Uterus (tissue), 4 donors: ENCODE results near the gene SART3. TPM values are rescaled to one million over a fixed set of nuclear protein-coding genes. Genes with fewer than 3 reads are reported as not detected.

Experiments
- DNase-seq, 2 donors: peaks; one replicate each; pipeline ENCODE4 v3.0.0-alpha.2; 2019 to 2020
- H3K27ac ChIP-seq, 2 donors: fragments of 200-600 bp; sonication (generic); 1 replicate in 1 of 2; 2 replicates in 1 of 2; pipeline ENCODE4 v1.5.1; 2016 to 2018
- H3K27me3 ChIP-seq, 2 donors: fragments of 200-600 bp; sonication (generic); one replicate each; pipeline ENCODE4 v1.5.1; 2018 to 2019; ENCODE audit warnings: control low read depth in 1 of 2
- H3K36me3 ChIP-seq, 2 donors: fragments of 200-600 bp; sonication (generic); one replicate each; pipeline ENCODE4 v1.5.1; 2019; ENCODE audit warnings: control low read depth in 1 of 2
- H3K4me1 ChIP-seq, 2 donors: fragments of 200-600 bp; sonication (generic); one replicate each; pipeline ENCODE4 v1.5.1; 2018 to 2019; ENCODE audit warnings: control low read depth in 1 of 2
- H3K4me3 ChIP-seq, 2 donors: fragments of 200-600 bp; sonication (generic); 1 replicate in 1 of 2; 2 replicates in 1 of 2; pipeline ENCODE4 v1.5.1; 2018 to 2019; ENCODE audit warnings: mild to moderate bottlenecking in 1 of 2
- H3K9me3 ChIP-seq, 2 donors: fragments of 200-600 bp; sonication (generic); one replicate each; pipeline ENCODE4 v1.5.1; 2019; ENCODE audit warnings: control low read depth in 1 of 2
- POLR2A ChIP-seq, 2 donors: fragments of 450-650 bp; IDR thresholded peaks; one replicate each; pipeline ENCODE4 v1.6.1; 2016; ENCODE audit warnings: antibody characterized with exemption in 2 of 2, mild to moderate bottlenecking in 1 of 2, moderate library complexity in 1 of 2
- intact Hi-C: fragments of 100-400 bp; cut with DNase I; formaldehyde crosslinking; loops from one replicate; pipeline ENCODE4 v1.15.1; 2023; ENCODE audit warnings: low total_unique reads
- total RNA-seq, 4 donors: library from RNA; depleted of rRNA in 3 of 4; stranded (reverse); fragments of >200 nt in 3 of 4; gene quantifications; one replicate each; pipeline versions ENCODE4 v1.1.0 to v1.2.4, GENCODE V29; 2014 to 2023
- TF ChIP-seq, protein P1 (sequence below), 4 experiments: fragments of 200-600 bp in 2 of 4; fragments of 450-650 bp in 2 of 4; sonication (generic) in 2 of 4; IDR thresholded peaks; one replicate each; pipeline ENCODE4 v1.5.1; 2016 to 2019; ENCODE audit warnings: antibody characterized with exemption in 4 of 4, mild to moderate bottlenecking in 2 of 4, moderate library complexity in 1 of 4
- donor health status: DM: yes; HTN: yes; CAD: no.

SART3 gene
- total RNA-seq, 4 donors from 2014 or later: 16.2 to 86.1 (median 55.7) TPM

DNA sequence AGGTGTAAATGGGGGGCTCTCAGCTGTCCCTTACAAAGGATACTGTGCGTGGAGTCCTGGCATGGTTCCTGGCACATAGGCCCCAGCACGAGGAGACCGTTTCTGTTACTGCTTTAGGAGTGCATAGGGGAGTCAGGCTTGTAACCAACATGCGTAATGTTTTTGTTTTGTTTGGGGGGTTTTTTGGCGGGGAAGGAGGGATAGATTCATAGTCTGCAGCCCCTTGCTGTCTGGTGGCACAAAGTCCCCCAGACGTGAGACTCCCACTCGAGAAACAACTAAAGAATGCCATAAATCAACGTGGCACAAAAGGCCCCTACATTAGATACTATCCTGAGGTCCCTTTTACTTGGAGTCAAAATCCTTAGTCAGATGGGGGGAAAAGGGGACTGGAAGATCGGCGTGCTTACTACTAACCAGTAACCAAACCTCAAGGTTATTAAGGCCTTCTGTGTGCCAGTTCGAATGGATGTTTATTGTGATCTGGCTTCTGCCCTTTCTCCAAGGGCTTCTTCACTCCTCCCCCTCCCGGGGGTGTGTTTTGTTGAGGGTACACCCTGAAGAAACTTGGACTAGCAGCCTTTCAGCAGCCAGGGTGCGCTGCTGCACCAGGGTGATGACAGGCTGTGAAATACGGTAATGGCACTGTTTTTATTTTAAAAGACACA, 2.3 kb upstream of the SART3 start:
- peak; percentile 81 to 82 for DNase-seq
- peak overlapping the region; percentile 87 to 92 for H3K27ac ChIP-seq
- H3K9me3 ChIP-seq: no peaks in the 10 kb centered on the region
- peaks cover 0 to 14% of the 10 kb centered on the region in 2 donors for H3K4me1 ChIP-seq
- H3K4me3 ChIP-seq: peak overlapping the region; percentile 67 to 91
- no peaks in the 10 kb centered on the region for H3K36me3 ChIP-seq
- H3K27me3 ChIP-seq: no peaks in the 10 kb centered on the region
- TF ChIP-seq POLR2A (IDR thresholded peaks at IDR 0.05): no peak
- TF ChIP-seq, protein P1, sequence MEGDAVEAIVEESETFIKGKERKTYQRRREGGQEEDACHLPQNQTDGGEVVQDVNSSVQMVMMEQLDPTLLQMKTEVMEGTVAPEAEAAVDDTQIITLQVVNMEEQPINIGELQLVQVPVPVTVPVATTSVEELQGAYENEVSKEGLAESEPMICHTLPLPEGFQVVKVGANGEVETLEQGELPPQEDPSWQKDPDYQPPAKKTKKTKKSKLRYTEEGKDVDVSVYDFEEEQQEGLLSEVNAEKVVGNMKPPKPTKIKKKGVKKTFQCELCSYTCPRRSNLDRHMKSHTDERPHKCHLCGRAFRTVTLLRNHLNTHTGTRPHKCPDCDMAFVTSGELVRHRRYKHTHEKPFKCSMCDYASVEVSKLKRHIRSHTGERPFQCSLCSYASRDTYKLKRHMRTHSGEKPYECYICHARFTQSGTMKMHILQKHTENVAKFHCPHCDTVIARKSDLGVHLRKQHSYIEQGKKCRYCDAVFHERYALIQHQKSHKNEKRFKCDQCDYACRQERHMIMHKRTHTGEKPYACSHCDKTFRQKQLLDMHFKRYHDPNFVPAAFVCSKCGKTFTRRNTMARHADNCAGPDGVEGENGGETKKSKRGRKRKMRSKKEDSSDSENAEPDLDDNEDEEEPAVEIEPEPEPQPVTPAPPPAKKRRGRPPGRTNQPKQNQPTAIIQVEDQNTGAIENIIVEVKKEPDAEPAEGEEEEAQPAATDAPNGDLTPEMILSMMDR (IDR thresholded peaks at IDR 0.05): peak; percentile 76 to 89 (median 85)
- intact Hi-C loops: loop anchor here (5.0 to 10.0 kb wide), 2 partner anchors 54 to 532 kb away; partner anchors contain the start of genes ALKBH2 and UNG

DNA sequence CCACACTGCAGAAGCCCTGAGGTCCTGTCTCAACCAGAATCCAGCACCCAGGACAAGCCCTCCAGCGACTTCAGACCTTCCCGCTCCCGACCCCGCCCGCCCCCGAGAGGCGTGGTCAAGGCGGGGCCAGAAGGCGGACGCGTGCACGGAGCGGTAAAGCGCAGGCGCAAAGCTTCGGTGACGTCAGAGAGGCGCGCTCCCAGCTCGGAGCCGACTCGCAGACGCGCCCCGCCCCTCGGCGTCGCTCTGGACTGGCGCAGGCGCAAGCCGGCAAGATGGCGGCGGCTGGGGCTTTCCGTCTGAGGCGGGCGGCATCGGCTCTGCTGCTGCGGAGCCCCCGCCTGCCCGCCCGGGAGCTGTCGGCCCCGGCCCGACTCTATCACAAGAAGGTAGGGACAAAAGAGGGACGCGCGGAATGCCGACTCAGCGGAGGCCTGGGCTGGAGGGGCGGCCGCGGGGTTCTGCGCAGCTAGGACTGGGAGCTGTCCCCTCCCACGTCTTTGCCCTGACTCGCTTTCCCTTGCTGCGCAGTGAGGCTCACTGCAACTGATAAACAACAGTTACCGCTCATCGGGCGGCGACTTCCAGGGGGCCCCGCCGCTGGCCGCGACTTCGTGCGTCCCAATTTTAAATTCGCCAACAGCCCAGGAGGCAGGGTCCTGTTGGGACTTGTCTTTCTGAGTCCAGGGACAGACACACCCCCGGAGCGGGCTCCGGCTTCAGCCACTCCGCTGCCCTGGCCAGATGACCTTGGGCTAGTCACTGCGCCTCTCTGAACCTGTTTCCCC, 1.6 kb upstream of the SART3 start, which contains the start of gene ISCU:
Gene ISCU (plus strand): TSS at position 249 of the 788 bp plus-strand sequence. CDS start 27 bp downstream, at position 276.
- peak; percentile 96 to 99 for DNase-seq
- Histone ChIP-seq H3K4me3 (peak within 1 kb of the TSS; percentile 67 to 91), H3K9me3 (no peaks in the 10 kb centered on the region), H3K27ac (peak within 1 kb of the TSS; percentile 92 to 96), H3K36me3 (no peaks in the 10 kb centered on the region), H3K27me3 (no peaks in the 10 kb centered on the region), H3K4me1 (peaks cover 0 to 14% of the 10 kb centered on the region in 2 donors)
- intact Hi-C loops: loop anchor here (5.0 to 10.0 kb wide), 2 partner anchors 55 to 532 kb away; partner anchors contain the start of genes ALKBH2 and UNG
- peak; percentile 85 to 96 for TF ChIP-seq POLR2A (IDR thresholded peaks at IDR 0.05)
- TF ChIP-seq, protein P1 (IDR thresholded peaks at IDR 0.05): peak in 1 of 4 experiments; percentile 23

DNA sequence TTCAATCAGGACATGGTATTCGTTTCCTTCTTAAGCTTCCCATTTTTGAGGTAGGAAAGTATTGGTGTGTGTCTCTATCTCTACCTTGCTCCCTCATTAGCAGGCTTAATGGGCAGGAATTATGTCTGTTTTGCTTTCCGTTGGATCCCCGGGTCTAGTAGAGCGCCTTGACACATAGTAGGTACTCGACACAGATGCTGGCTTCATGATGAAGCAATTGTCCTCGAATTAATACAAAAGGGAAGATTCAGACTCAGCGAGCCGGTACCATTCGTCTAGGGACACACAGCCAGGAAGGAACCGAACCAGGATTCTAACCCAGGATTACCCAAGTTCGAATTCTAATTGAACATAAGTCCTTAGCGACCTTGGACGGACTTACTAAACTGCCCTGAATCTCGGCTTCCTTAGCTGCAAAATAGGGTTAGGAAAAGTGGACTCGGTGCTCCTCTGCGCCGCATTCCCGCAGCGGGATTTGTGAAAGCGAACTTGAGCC, 927 bp upstream of the SART3 start:
- Histone ChIP-seq H3K27me3 (no peaks in the 10 kb centered on the region), H3K4me3 (peak overlapping the region; percentile 67 to 91), H3K4me1 (peaks cover 0 to 14% of the 10 kb centered on the region in 2 donors), H3K36me3 (no peaks in the 10 kb centered on the region), H3K9me3 (no peaks in the 10 kb centered on the region), H3K27ac (peak overlapping the region; percentile 88 to 96)
- intact Hi-C loops: loop anchor here (5.0 to 10.0 kb wide), 2 partner anchors 55 to 533 kb away; partner anchors contain the start of genes ALKBH2 and UNG
- TF ChIP-seq, protein P1 (IDR thresholded peaks at IDR 0.05): no peak
- TF ChIP-seq POLR2A (IDR thresholded peaks at IDR 0.05): no peak
- no peak for DNase-seq

GRCh38 chr12:108560321-108560721, 652 bp downstream of the SART3 start:
- no peak for TF ChIP-seq POLR2A (IDR thresholded peaks at IDR 0.05)
- TF ChIP-seq, protein P1 (IDR thresholded peaks at IDR 0.05): no peak
- no peak for DNase-seq
- Histone ChIP-seq H3K4me1 (peaks cover 0 to 22% of the 10 kb centered on the region in 2 donors), H3K27ac (peak overlapping the region; percentile 88 to 96), H3K36me3 (no peaks in the 10 kb centered on the region), H3K27me3 (no peaks in the 10 kb centered on the region), H3K4me3 (peak overlapping the region; percentile 67 to 91), H3K9me3 (no peaks in the 10 kb centered on the region)
- intact Hi-C loops: loop anchor here (5.0 to 10.0 kb wide), 2 partner anchors 57 to 534 kb away; partner anchors contain the start of genes ALKBH2 and UNG
